Right lobe of liver (tissue), 4 donors: ENCODE results near the gene USP6NL.

Experiments
- CTCF ChIP-seq, 4 donors: fragments of 200-600 bp in 3 of 4; fragments of 450-650 bp in 1 of 4; IDR thresholded peaks; one replicate each; pipeline versions ENCODE4 v1.5.1 to v1.8.0; 2016 to 2022; ENCODE audit warnings: antibody characterized with exemption in 4 of 4, mild to moderate bottlenecking in 2 of 4
- POLR2A ChIP-seq: fragments of 450-650 bp; IDR thresholded peaks from one replicate; pipeline ENCODE4 v1.6.1; 2017; ENCODE audit warnings: antibody characterized with exemption, mild to moderate bottlenecking
- donor health status: DM: no; HTN: no; CAD: no.
- donor health status: DM: no; HTN: no; CAD: no.
- donor health status: DM: no; HTN: yes; CAD: no.

GRCh38 chr10:11498399-11498798, 113.1 kb downstream of the USP6NL start:
- TF ChIP-seq CTCF (IDR thresholded peaks at IDR 0.05): no peak
- no peak for TF ChIP-seq POLR2A
